Common myeloid progenitor, CD34-positive (primary cell): ENCODE measurements around the gene FAM20C.

Experiments used
- CTCF ChIA-PET: fragments of 350-600 bp; sonication (Branson Sonifier 250); formaldehyde crosslinking; loops from one replicate; lab custom pipeline; 2021; ENCODE audit warnings: antibody characterized with exemption; lab: Charles Lee
- POLR2A ChIA-PET: fragments of 350-600 bp; sonication (Branson Sonifier 250); formaldehyde crosslinking; loops from one replicate; lab custom pipeline; 2021; ENCODE audit warnings: antibody characterized with exemption; lab: Charles Lee
- DNase-seq, 3 donors: peaks; one replicate each; pipeline versions ENCODE4 v3.0.0 to v3.0.0-alpha.2; 2013
- H3K27ac ChIP-seq, 2 experiments: 1 replicate in 1 of 2; 2 replicates in 1 of 2; pipeline ENCODE4 v1.7.0; 2013; ENCODE audit warnings: inconsistent platforms in 2 of 2, low read length in 2 of 2, mild to moderate bottlenecking in 2 of 2, low read depth in 1 of 2, moderate library complexity in 1 of 2; ENCODE audit not compliant: severe bottlenecking in 2 of 2, insufficient read depth in 1 of 2, poor library complexity in 1 of 2
- H3K27me3 ChIP-seq, 5 experiments: replicated peaks in 2 of 5; 1 replicate in 3 of 5; 2 replicates in 2 of 5; pipeline versions ENCODE4 v1.6.1 to v1.7.0; 2013; ENCODE audit warnings: low read length in 4 of 5, mild to moderate bottlenecking in 2 of 5, moderate library complexity in 2 of 5, inconsistent platforms in 1 of 5; ENCODE audit not compliant: insufficient read depth in 5 of 5, control insufficient read depth in 4 of 5
- H3K36me3 ChIP-seq, 4 experiments: 1 replicate in 2 of 4; 2 replicates in 2 of 4; pipeline versions ENCODE4 v1.6.1 to v1.7.0; 2013; ENCODE audit warnings: low read length in 3 of 4, control low read depth in 1 of 4, mild to moderate bottlenecking in 1 of 4; ENCODE audit not compliant: control insufficient read depth in 4 of 4, insufficient read depth in 4 of 4
- H3K4me1 ChIP-seq, 4 experiments: 1 replicate in 3 of 4; 2 replicates in 1 of 4; pipeline versions ENCODE4 v1.6.1 to v1.7.1; 2013; ENCODE audit warnings: low read length in 3 of 4, mild to moderate bottlenecking in 3 of 4, control low read depth in 1 of 4, inconsistent platforms in 1 of 4, moderate library complexity in 1 of 4; ENCODE audit not compliant: control insufficient read depth in 4 of 4, insufficient read depth in 4 of 4; ENCODE audit errors: control extremely low read depth in 1 of 4
- H3K4me3 ChIP-seq, 7 experiments: 1 replicate in 4 of 7; 2 replicates in 3 of 7; pipeline versions ENCODE4 v1.5.1 to v1.7.0; 2013; ENCODE audit warnings: mild to moderate bottlenecking in 7 of 7, low read length in 6 of 7, moderate library complexity in 6 of 7, inconsistent platforms in 2 of 7, low read depth in 2 of 7, control low read depth in 1 of 7; ENCODE audit not compliant: insufficient read depth in 4 of 7, control insufficient read depth in 1 of 7; ENCODE audit errors: extremely low read depth in 1 of 7
- H3K9me3 ChIP-seq, 5 experiments: 1 replicate in 4 of 5; 2 replicates in 1 of 5; pipeline versions ENCODE4 v1.6.1 to v1.7.1; 2013; ENCODE audit warnings: low read length in 4 of 5, mild to moderate bottlenecking in 2 of 5, inconsistent platforms in 1 of 5, low read depth in 1 of 5, moderate library complexity in 1 of 5; ENCODE audit not compliant: control insufficient read depth in 4 of 5, insufficient read depth in 2 of 5; ENCODE audit errors: control extremely low read depth in 1 of 5
- WGBS: methylation state at CpG from one replicate; pipeline ENCODE4 v1.1.5; 2013; ENCODE audit not compliant: insufficient coverage; 5-methylcytosine and 5-hydroxymethylcytosine counted together

The FAM20C gene

GRCh38 chr7:164882-165660 lies 27.3 kb upstream of the FAM20C start:
- DNase-seq, result no peak
- Histone ChIP-seq H3K27ac (no peak overlapping the region), H3K4me3 (no peak overlapping the region), H3K27me3 (peaks cover 0 to 9% (median 0%) of the 10 kb centered on the region in 5 experiments), H3K36me3 (no peaks in the 10 kb centered on the region), H3K9me3 (no peaks in the 10 kb centered on the region), H3K4me1 (peaks cover 1 to 44% (median 20%) of the 10 kb centered on the region in 4 experiments)
- POLR2A ChIA-PET, result interaction anchor here (0.9 kb wide), 1 partner anchor 15 kb away, joined by 3 read pairs; no protein-coding TSS in a partner anchor
- CTCF ChIA-PET, result no interaction called here
- WGBS, result 90% methylated on average over 8 of the region's 13 CpGs

GRCh38 chr7:165661-166337 lies 26.6 kb upstream of the FAM20C start:
- Histone ChIP-seq H3K9me3 (no peaks in the 10 kb centered on the region), H3K27me3 (peaks cover 0 to 9% (median 0%) of the 10 kb centered on the region in 5 experiments), H3K27ac (no peak overlapping the region), H3K4me3 (no peak overlapping the region), H3K36me3 (no peaks in the 10 kb centered on the region), H3K4me1 (peaks cover 1 to 44% (median 20%) of the 10 kb centered on the region in 4 experiments)
- DNase-seq, result no peak
- WGBS, result 98% methylated on average over 7 of the region's 10 CpGs
- ChIA-PET POLR2A (interaction anchor here (0.9 kb wide), 1 partner anchor 15 kb away, joined by 3 read pairs; no protein-coding TSS in a partner anchor), CTCF (interaction anchor here (1.7 to 2.3 kb wide), 2 partner anchors 8 to 14 kb away, joined by 3 to 4 read pairs; no protein-coding TSS in a partner anchor)

DNA sequence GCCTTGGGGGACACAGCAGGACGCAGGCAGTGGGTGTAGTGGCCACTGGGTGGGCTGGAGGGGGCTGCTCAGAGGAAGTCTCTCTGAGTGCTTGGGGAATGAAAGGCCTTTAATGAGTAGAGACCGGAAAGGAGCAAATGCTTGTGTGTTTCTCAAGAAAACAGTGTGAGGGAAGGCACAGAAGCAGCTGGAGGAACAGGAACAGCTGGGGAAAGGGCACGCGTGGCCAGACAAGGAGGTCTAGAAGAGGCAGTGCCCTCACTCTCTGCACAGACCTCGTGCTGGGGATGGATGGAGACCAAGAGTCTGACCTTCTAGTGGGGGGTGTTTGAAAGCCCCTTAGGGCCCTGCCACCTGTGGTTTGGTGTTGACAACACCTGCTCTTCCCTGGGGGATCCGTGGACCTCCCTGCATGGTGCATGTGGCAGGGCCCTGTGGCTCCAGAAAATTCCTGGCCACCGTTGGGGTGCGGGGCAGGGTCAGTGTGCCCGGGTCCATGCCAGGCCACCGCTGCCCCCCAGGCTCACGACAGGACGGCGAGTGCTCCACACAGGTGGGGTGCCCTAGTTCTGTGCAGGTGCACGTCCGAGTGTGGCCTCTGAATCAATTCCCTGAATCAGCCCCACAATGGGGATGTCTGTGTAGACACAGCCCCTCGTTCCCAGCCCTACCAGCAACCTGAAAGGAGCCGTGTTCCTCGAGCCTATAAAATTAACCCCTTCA lies 25.9 kb upstream of the FAM20C start:
- Histone ChIP-seq H3K36me3 (no peaks in the 10 kb centered on the region), H3K9me3 (no peaks in the 10 kb centered on the region), H3K4me1 (peaks cover 1 to 44% (median 20%) of the 10 kb centered on the region in 4 experiments), H3K4me3 (peak overlapping the region in 1 of 7 experiments; percentile 33), H3K27ac (no peak overlapping the region), H3K27me3 (peaks cover 0 to 9% (median 0%) of the 10 kb centered on the region in 5 experiments)
- CTCF ChIA-PET, result interaction anchor here (1.1 to 2.3 kb wide), 4 partner anchors 9 to 19 kb away, joined by 3 to 6 read pairs (median 4); no protein-coding TSS in a partner anchor
- WGBS, result 74% methylated on average over 15 of the region's 18 CpGs
- peak in 2 of 3 donors; percentile 10 to 17 for DNase-seq
- POLR2A ChIA-PET, result no interaction called here

DNA sequence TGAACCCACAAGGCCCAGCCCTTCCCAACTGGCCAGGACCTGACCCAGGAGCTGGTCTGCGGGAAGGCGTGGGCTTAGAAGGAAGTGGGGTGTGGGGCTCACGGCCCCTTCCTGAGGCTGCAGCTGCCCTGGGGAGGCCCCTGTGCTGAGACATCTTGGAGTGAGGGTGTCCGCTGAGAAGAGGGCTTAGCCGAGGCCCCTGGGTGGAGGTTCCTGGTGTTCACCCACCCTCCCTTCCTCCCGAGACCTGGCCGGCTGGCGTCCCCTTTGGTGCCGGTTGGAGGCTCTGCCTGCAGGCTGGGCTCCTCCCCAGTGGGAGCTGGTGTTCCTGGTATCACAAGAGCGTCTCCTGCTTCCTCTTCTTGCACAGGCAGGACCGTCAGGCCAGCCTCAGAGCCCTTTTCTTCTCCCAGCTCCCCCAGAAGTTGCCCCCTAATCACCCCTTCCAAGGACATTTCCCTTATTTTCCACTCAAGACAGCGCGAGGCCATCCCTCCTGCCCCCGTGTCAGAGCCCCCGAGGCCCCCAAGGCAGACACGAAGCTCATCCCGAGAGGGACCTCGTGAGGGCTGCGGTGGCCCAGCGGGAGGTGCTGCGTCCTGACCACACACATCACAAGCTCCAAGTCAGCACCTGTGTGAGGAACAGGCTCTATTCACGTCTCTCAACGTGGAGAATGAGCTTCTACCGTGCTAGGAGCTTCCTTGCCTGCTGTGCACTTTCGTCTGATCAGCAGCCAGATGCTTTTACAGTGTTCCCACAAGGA lies 25.1 kb upstream of the FAM20C start:
- Histone ChIP-seq H3K36me3 (no peaks in the 10 kb centered on the region), H3K27ac (no peak overlapping the region), H3K9me3 (no peaks in the 10 kb centered on the region), H3K27me3 (peaks cover 0 to 9% (median 0%) of the 10 kb centered on the region in 5 experiments), H3K4me1 (peaks cover 1 to 44% (median 20%) of the 10 kb centered on the region in 4 experiments), H3K4me3 (peak overlapping the region in 3 of 7 experiments; percentile 7 to 36 (median 33))
- POLR2A ChIA-PET, result no interaction called here
- DNase-seq, result peak in 2 of 3 donors; percentile 31 to 33
- CTCF ChIA-PET, result interaction anchor here (1.1 to 2.3 kb wide), 4 partner anchors 10 to 19 kb away, joined by 3 to 6 read pairs (median 4); no protein-coding TSS in a partner anchor
- WGBS, result 33% methylated on average over 16 of the region's 25 CpGs

- Histone ChIP-seq H3K36me3 (no peaks in the 10 kb centered on the region), H3K4me1 (peaks cover 1 to 43% (median 20%) of the 10 kb centered on the region in 4 experiments), H3K27me3 (peaks cover 0 to 7% (median 0%) of the 10 kb centered on the region in 5 experiments), H3K27ac (no peak overlapping the region), H3K4me3 (no peak overlapping the region), H3K9me3 (no peaks in the 10 kb centered on the region)
- 92% methylated on average over 22 of the region's 31 CpGs for WGBS
- POLR2A ChIA-PET, result no interaction called here
- DNase-seq, result no peak
- CTCF ChIA-PET, result interaction anchor here (1.1 to 2.3 kb wide), 3 partner anchors 11 to 18 kb away, joined by 4 to 6 read pairs (median 4); no protein-coding TSS in a partner anchor
Observed at GRCh38 chr7:167976-168791, 24.2 kb upstream of the FAM20C start.
